HepG2 (cell line): ENCODE results near the gene ATP8B4. TPM values are rescaled to one million over a fixed set of nuclear protein-coding genes. Genes with fewer than 3 reads are reported as not detected.

Source experiments
- ATAC-seq: fragments of 200-7000 bp; cut with Tn5 transposase; 3 replicates; pipeline ENCODE4 v1.9.1; 2020; ENCODE audit warnings: mild to moderate bottlenecking, moderate library complexity
- BruUV-seq: library from RNA; stranded (reverse); fragments of 400-500 nt; replicated peaks from 2 replicates; lab custom pipeline; 2021; lab: Mats Ljungman, UMichigan
- CTCF ChIA-PET: fragments of 300-600 bp; formaldehyde crosslinking; extraction: SDS; loops from one replicate; lab custom pipeline; 2021; ENCODE audit warnings: low total read pairs, inconsistent platforms, low intra/inter-chr PET ratio; lab: Yijun Ruan, JAX
- POLR2A ChIA-PET: fragments of 350-600 bp; sonication (Branson Sonifier 250); formaldehyde crosslinking; loops from one replicate; lab custom pipeline; 2020; ENCODE audit warnings: antibody characterized with exemption, inconsistent platforms; lab: Yijun Ruan, JAX
- DNase-seq: peaks from one replicate; pipeline ENCODE4 v3.0.0-alpha.2; 2015; ENCODE audit warnings: low spot score
- FAIRE-seq: peaks from 3 replicates; lab custom pipeline; 2011; peaks lifted over from hg19 to GRCh38; lab: Jason Lieb, UNC
- H2AFZ ChIP-seq: one replicate; pipeline ENCODE4 v1.6.1; 2011; ENCODE audit warnings: low read length, inconsistent platforms
- H3K27ac ChIP-seq: fragments of 300-600 bp; 3 replicates; pipeline ENCODE4 v1.8.0; 2011; ENCODE audit warnings: mixed run types, mild to moderate bottlenecking, mixed read lengths, low read length, inconsistent platforms; ENCODE audit not compliant: insufficient read depth; ENCODE audit errors: extremely low read length
- H3K27me3 ChIP-seq, 2 experiments: fragments of 200-600 bp in 1 of 2; 2 replicates in 1 of 2; 3 replicates in 1 of 2; pipeline versions ENCODE4 v1.6.0 to v1.8.0; 2011; ENCODE audit warnings: low read length in 2 of 2, mild to moderate bottlenecking in 2 of 2, moderate library complexity in 2 of 2, inconsistent platforms in 1 of 2; ENCODE audit not compliant: insufficient read depth in 2 of 2, control insufficient read depth in 1 of 2
- H3K36me3 ChIP-seq, 2 experiments: fragments of 200-600 bp in 1 of 2; replicated peaks in 1 of 2; 2 replicates in 1 of 2; 3 replicates in 1 of 2; pipeline versions ENCODE4 v1.5.1 to v1.8.0; 2011; ENCODE audit warnings: low read length in 2 of 2, inconsistent platforms in 1 of 2; ENCODE audit not compliant: insufficient read depth in 2 of 2, control insufficient read depth in 1 of 2
- H3K4me1 ChIP-seq: 2 replicates; pipeline ENCODE4 v1.5.1; 2012; ENCODE audit warnings: low read length, inconsistent platforms; ENCODE audit not compliant: insufficient read depth
- H3K4me2 ChIP-seq: 2 replicates; pipeline ENCODE4 v1.6.0; 2011; ENCODE audit warnings: low read depth, low read length, inconsistent platforms
- H3K4me3 ChIP-seq, 3 experiments: fragments of 200-600 bp in 1 of 3; sonication (generic), shearing (Covaris generic) in 1 of 3; replicated peaks in 1 of 3; 2 replicates each; pipeline ENCODE4 v1.5.1; 2011 to 2016; ENCODE audit warnings: low read length in 3 of 3, inconsistent platforms in 2 of 3, low read depth in 2 of 3, mild to moderate bottlenecking in 2 of 3, control low read depth in 1 of 3, mixed read lengths in 1 of 3; ENCODE audit not compliant: insufficient read depth in 1 of 3
- H3K79me2 ChIP-seq: one replicate; pipeline ENCODE4 v1.6.1; 2011; ENCODE audit warnings: low read length, inconsistent platforms; ENCODE audit not compliant: insufficient read depth
- H3K9ac ChIP-seq: 2 replicates; pipeline ENCODE4 v1.6.0; 2011; ENCODE audit warnings: mild to moderate bottlenecking, low read depth, low read length, inconsistent platforms; ENCODE audit not compliant: insufficient read depth
- H3K9me3 ChIP-seq: 2 replicates; pipeline ENCODE4 v1.5.1; 2012; ENCODE audit warnings: mild to moderate bottlenecking, low read length
- H4K20me1 ChIP-seq: 2 replicates; pipeline ENCODE4 v1.6.0; 2011; ENCODE audit warnings: inconsistent platforms, mild to moderate bottlenecking, low read length, moderate library complexity; ENCODE audit not compliant: insufficient read depth
- FOXM1 ChIP-seq: sonication (generic); formaldehyde crosslinking; IDR thresholded peaks from 2 replicates; pipeline ENCODE4 v1.5.0; 2020; ENCODE audit warnings: missing genetic modification reagents
- KLF9 ChIP-seq: IDR thresholded peaks from 2 replicates; pipeline ENCODE4 v1.6.1; 2016; ENCODE audit warnings: low read depth
- ZFY ChIP-seq: sonication (generic); formaldehyde crosslinking; IDR thresholded peaks from 2 replicates; pipeline ENCODE4 v1.4.0; 2020; ENCODE audit warnings: missing genetic modification reagents
- ZNF17 ChIP-seq: sonication (generic); formaldehyde crosslinking; IDR thresholded peaks from 2 replicates; pipeline ENCODE4 v1.5.0; 2020; ENCODE audit warnings: mild to moderate bottlenecking, missing genetic modification reagents
- ZSCAN22 ChIP-seq: sonication (generic); formaldehyde crosslinking; IDR thresholded peaks from 2 replicates; pipeline ENCODE4 v1.4.0; 2020; ENCODE audit warnings: mild to moderate bottlenecking, missing genetic modification reagents
- WGBS: methylation state at CpG from one replicate; pipeline ENCODE4 v1.1.6; 2017; ENCODE audit warnings: low lambda C conversion rate; 5-methylcytosine and 5-hydroxymethylcytosine counted together
- in situ Hi-C: cut with HindIII; loops from 2 replicates; pipeline ENCODE4 v1.10.0; 2017; ENCODE audit warnings: low pct_unique_long_range_greater_than_20kb; ENCODE audit not compliant: extremely low pct_ligation_motif_present
- intact Hi-C: fragments of 100-400 bp; cut with micrococcal nuclease; formaldehyde crosslinking; loops from one replicate; pipeline ENCODE4 v1.10.0; 2022; ENCODE audit not compliant: unreplicated experiment
- polyA plus RNA-seq, 8 experiments: library from polyadenylated mRNA; depleted of rRNA in 3 of 8; stranded (reverse) in 7 of 8; unstranded in 1 of 8; fragments of >200 nt; fragmentation: Illumina TruSeq in 4 of 8; extraction: Trizol in 4 of 8; gene quantifications; 2 replicates each; pipeline versions ENCODE4 v1.2.1 to v1.2.3, GENCODE V29; 2011 to 2016; ENCODE audit warnings: low read depth in 4 of 8, missing spikeins in 1 of 8, mixed read lengths in 1 of 8; ENCODE audit not compliant: insufficient read depth in 1 of 8
- total RNA-seq, 5 experiments: library from RNA; depleted of rRNA; stranded (reverse); fragments of >200 nt; fragmentation: Illumina TruSeq; extraction: Trizol; gene quantifications; 2 replicates each; pipeline ENCODE4 v1.2.3, GENCODE V29; 2016; ENCODE audit warnings: low read depth in 1 of 5
- TF ChIP-seq, protein P1 (sequence below): sonication (generic); formaldehyde crosslinking; IDR thresholded peaks from 2 replicates; pipeline ENCODE4 v1.8.1; 2023; ENCODE audit warnings: mild to moderate bottlenecking, missing genetic modification reagents, borderline replicate concordance
- TF ChIP-seq, protein P2 (sequence below): sonication (generic); formaldehyde crosslinking; IDR thresholded peaks from one replicate; pipeline ENCODE4 v1.5.1; 2020; ENCODE audit warnings: mild to moderate bottlenecking, missing genetic modification reagents; ENCODE audit errors: not compliant biosample characterization
- TF ChIP-seq, protein P3 (sequence below): sonication (generic); formaldehyde crosslinking; IDR thresholded peaks from 2 replicates; pipeline ENCODE4 v1.4.0; 2020; ENCODE audit warnings: mild to moderate bottlenecking, missing genetic modification reagents, borderline replicate concordance

Gene ATP8B4
- total and polyA plus RNA-seq, 2 of the 13 experiments (the other 11 are each of a cell fraction or from before 2014, with no cell fraction given), result 0.24 to 0.69 TPM

DNA sequence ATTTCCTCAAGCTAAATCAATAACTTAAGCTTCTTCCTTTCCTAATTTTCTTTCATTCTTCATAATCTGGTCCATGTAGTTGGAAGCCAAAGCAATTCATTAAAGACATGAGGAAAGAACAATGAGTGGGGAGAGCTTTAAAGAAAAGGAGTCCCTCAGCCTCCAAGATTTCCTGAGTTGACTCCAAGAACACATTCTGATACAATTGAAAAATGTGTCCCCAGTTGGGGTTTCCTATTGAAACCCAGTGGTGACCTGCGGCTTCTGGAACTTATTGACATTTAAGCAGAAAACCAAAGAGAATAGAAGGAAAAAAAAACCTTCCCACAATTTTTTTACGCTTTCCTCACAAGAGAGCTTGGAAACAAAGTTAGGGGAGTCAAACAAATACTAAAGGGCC, 37.0 kb downstream of the ATP8B4 start:
- H3K36me3 ChIP-seq, result no peaks in the 10 kb centered on the region
- H3K9ac ChIP-seq, result no peak overlapping the region
- H3K27me3 ChIP-seq, result no peaks in the 10 kb centered on the region
- H3K4me3 ChIP-seq, result no peak overlapping the region
- H2AFZ ChIP-seq, result no peak overlapping the region
- DNase-seq (no peak), FAIRE-seq (no peak), ATAC-seq (no peak)
- WGBS, result 56% methylated on average over 2 of the region's 2 CpGs
- in situ Hi-C loops (no loop called here), intact Hi-C loops (no loop called here)
- TF ChIP-seq ZFY (no peak), KLF9 (CRISPR knock-in tag) (no peak), ZSCAN22 (CRISPR knock-in tag) (no peak), ZNF17 (CRISPR knock-in tag) (no peak), FOXM1 (CRISPR knock-in tag) (no peak)
- TF ChIP-seq, protein P1, sequence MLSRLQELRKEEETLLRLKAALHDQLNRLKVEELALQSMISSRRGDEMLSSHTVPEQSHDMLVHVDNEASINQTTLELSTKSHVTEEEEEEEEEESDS (CRISPR knock-in tag), result no peak
- TF ChIP-seq, protein P2, sequence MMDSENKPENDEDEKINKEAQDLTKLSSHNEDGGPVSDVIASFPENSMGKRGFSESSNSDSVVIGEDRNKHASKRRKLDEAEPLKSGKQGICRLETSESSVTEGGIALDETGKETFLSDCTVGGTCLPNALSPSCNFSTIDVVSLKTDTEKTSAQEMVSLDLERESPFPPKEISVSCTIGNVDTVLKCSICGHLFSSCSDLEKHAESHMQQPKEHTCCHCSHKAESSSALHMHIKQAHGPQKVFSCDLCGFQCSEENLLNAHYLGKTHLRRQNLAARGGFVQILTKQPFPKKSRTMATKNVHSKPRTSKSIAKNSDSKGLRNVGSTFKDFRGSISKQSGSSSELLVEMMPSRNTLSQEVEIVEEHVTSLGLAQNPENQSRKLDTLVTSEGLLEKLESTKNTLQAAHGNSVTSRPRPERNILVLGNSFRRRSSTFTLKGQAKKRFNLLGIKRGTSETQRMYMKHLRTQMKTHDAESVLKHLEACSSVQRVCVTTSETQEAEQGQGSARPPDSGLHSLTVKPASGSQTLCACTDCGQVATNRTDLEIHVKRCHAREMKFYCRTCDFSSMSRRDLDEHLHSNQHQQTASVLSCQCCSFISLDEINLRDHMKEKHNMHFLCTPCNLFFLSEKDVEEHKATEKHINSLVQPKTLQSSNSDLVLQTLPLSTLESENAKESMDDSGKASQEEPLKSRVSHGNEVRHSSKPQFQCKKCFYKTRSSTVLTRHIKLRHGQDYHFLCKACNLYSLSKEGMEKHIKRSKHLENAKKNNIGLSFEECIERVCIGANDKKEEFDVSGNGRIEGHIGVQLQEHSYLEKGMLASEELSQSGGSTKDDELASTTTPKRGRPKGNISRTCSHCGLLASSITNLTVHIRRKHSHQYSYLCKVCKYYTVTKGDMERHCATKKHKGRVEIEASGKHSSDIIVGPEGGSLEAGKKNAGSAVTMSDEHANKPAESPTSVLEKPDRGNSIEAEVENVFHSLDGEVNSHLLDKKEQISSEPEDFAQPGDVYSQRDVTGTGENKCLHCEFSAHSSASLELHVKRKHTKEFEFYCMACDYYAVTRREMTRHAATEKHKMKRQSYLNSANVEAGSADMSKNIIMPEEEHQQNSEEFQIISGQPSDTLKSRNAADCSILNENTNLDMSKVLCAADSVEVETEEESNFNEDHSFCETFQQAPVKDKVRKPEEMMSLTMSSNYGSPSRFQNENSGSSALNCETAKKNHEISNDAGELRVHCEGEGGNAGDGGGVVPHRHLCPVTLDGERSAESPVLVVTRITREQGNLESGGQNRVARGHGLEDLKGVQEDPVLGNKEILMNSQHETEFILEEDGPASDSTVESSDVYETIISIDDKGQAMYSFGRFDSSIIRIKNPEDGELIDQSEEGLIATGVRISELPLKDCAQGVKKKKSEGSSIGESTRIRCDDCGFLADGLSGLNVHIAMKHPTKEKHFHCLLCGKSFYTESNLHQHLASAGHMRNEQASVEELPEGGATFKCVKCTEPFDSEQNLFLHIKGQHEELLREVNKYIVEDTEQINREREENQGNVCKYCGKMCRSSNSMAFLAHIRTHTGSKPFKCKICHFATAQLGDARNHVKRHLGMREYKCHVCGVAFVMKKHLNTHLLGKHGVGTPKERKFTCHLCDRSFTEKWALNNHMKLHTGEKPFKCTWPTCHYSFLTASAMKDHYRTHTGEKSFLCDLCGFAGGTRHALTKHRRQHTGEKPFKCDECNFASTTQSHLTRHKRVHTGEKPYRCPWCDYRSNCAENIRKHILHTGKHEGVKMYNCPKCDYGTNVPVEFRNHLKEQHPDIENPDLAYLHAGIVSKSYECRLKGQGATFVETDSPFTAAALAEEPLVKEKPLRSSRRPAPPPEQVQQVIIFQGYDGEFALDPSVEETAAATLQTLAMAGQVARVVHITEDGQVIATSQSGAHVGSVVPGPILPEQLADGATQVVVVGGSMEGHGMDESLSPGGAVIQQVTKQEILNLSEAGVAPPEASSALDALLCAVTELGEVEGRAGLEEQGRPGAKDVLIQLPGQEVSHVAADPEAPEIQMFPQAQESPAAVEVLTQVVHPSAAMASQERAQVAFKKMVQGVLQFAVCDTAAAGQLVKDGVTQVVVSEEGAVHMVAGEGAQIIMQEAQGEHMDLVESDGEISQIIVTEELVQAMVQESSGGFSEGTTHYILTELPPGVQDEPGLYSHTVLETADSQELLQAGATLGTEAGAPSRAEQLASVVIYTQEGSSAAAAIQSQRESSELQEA (CRISPR knock-in tag), result no peak
- TF ChIP-seq, protein P3, sequence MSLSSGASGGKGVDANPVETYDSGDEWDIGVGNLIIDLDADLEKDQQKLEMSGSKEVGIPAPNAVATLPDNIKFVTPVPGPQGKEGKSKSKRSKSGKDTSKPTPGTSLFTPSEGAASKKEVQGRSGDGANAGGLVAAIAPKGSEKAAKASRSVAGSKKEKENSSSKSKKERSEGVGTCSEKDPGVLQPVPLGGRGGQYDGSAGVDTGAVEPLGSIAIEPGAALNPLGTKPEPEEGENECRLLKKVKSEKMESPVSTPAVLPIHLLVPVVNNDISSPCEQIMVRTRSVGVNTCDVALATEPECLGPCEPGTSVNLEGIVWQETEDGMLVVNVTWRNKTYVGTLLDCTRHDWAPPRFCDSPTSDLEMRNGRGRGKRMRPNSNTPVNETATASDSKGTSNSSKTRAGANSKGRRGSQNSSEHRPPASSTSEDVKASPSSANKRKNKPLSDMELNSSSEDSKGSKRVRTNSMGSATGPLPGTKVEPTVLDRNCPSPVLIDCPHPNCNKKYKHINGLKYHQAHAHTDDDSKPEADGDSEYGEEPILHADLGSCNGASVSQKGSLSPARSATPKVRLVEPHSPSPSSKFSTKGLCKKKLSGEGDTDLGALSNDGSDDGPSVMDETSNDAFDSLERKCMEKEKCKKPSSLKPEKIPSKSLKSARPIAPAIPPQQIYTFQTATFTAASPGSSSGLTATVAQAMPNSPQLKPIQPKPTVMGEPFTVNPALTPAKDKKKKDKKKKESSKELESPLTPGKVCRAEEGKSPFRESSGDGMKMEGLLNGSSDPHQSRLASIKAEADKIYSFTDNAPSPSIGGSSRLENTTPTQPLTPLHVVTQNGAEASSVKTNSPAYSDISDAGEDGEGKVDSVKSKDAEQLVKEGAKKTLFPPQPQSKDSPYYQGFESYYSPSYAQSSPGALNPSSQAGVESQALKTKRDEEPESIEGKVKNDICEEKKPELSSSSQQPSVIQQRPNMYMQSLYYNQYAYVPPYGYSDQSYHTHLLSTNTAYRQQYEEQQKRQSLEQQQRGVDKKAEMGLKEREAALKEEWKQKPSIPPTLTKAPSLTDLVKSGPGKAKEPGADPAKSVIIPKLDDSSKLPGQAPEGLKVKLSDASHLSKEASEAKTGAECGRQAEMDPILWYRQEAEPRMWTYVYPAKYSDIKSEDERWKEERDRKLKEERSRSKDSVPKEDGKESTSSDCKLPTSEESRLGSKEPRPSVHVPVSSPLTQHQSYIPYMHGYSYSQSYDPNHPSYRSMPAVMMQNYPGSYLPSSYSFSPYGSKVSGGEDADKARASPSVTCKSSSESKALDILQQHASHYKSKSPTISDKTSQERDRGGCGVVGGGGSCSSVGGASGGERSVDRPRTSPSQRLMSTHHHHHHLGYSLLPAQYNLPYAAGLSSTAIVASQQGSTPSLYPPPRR, result no peak
- no peak overlapping the region for H3K27ac ChIP-seq
- H3K4me1 ChIP-seq, result no peaks in the 10 kb centered on the region
- H3K9me3 ChIP-seq, result no peaks in the 10 kb centered on the region
- no TSS peak for BruUV-seq
- no peak overlapping the region for H3K4me2 ChIP-seq
- ChIA-PET POLR2A (no interaction called here), CTCF (no interaction called here)
- H3K79me2 ChIP-seq, result no peaks in the 10 kb centered on the region
- no peaks in the 10 kb centered on the region for H4K20me1 ChIP-seq
